OCI-LY1 (cell line): ENCODE measurements around the gene NME9.

Experiments used
- H2AFZ ChIP-seq: fragments of 200-600 bp; sonication (generic), shearing (Covaris generic); 2 replicates; pipeline ENCODE4 v1.6.0; 2014; ENCODE audit warnings: antibody characterized with exemption, mild to moderate bottlenecking, low read length
- H3F3A ChIP-seq: fragments of 200-600 bp; sonication (generic), shearing (Covaris generic); 2 replicates; pipeline ENCODE4 v1.6.0; 2014; ENCODE audit warnings: mild to moderate bottlenecking, antibody characterized with exemption, low read length, moderate library complexity; ENCODE audit not compliant: insufficient read depth
- H3K27ac ChIP-seq: fragments of 200-600 bp; sonication (generic); 2 replicates; pipeline ENCODE4 v1.5.1; 2014; ENCODE audit warnings: low read length, mixed run types, mild to moderate bottlenecking, low read depth; ENCODE audit not compliant: poor library complexity, severe bottlenecking
- H3K27me3 ChIP-seq: fragments of 200-600 bp; sonication (generic); 2 replicates; pipeline ENCODE4 v1.6.0; 2014; ENCODE audit warnings: antibody characterized with exemption, mild to moderate bottlenecking, low read length, moderate library complexity; ENCODE audit not compliant: insufficient read depth
- H3K36me3 ChIP-seq: fragments of 200-600 bp; sonication (generic); 2 replicates; pipeline ENCODE4 v1.6.1; 2014; ENCODE audit warnings: mild to moderate bottlenecking, antibody characterized with exemption, low read length, moderate library complexity, mixed read lengths; ENCODE audit not compliant: insufficient read depth
- H3K4me1 ChIP-seq: fragments of 200-600 bp; sonication (generic); 2 replicates; pipeline ENCODE4 v1.5.1; 2014; ENCODE audit warnings: mild to moderate bottlenecking, low read length, moderate library complexity; ENCODE audit not compliant: insufficient read depth, severe bottlenecking
- H3K4me2 ChIP-seq: fragments of 200-600 bp; sonication (generic), shearing (Covaris generic); 2 replicates; pipeline ENCODE4 v1.6.1; 2014; ENCODE audit warnings: low read length
- H3K4me3 ChIP-seq: fragments of 200-600 bp; sonication (generic); 2 replicates; pipeline ENCODE4 v1.5.1; 2014; ENCODE audit warnings: low read length, low read depth, mild to moderate bottlenecking, mixed read lengths; ENCODE audit not compliant: poor library complexity, severe bottlenecking
- H3K79me2 ChIP-seq: fragments of 200-600 bp; shearing (Covaris generic); 2 replicates; pipeline ENCODE4 v1.6.1; 2016; ENCODE audit warnings: mixed run types, low read length, mixed read lengths; ENCODE audit not compliant: insufficient read depth
- H3K9ac ChIP-seq: fragments of 200-600 bp; sonication (generic), shearing (Covaris generic); 2 replicates; pipeline ENCODE4 v1.6.1; 2014; ENCODE audit warnings: mild to moderate bottlenecking, low read length, mixed read lengths
- H3K9me2 ChIP-seq: fragments of 200-600 bp; sonication (generic), shearing (Covaris generic); 2 replicates; pipeline ENCODE4 v1.6.1; 2014; ENCODE audit warnings: low read depth, mild to moderate bottlenecking, low read length, mixed read lengths
- H3K9me3 ChIP-seq: fragments of 200-600 bp; shearing (Covaris generic); 2 replicates; pipeline ENCODE4 v1.6.1; 2014; ENCODE audit warnings: low read length, mixed read lengths
- H4K20me1 ChIP-seq: fragments of 200-600 bp; sonication (generic), shearing (Covaris generic); 2 replicates; pipeline ENCODE4 v1.6.0; 2016; ENCODE audit warnings: mild to moderate bottlenecking, low read length; ENCODE audit not compliant: insufficient read depth
- CTCF ChIP-seq: fragments of 200-600 bp; sonication (generic), shearing (Covaris generic); IDR thresholded peaks from 2 replicates; pipeline ENCODE4 v1.5.1; 2017; ENCODE audit warnings: mild to moderate bottlenecking, antibody characterized with exemption, low read length, moderate library complexity, mixed read lengths
- EZH2 ChIP-seq: fragments of 200-600 bp; sonication (generic), shearing (Covaris generic); IDR thresholded peaks from 2 replicates; pipeline ENCODE4 v1.8.0; 2017; ENCODE audit warnings: borderline replicate concordance, mixed run types, mild to moderate bottlenecking, antibody characterized with exemption, low read length, moderate library complexity, mixed read lengths

Gene NME9

GRCh38 chr3:138267083-138267482, 62.6 kb downstream of the NME9 start:
- Histone ChIP-seq H2AFZ (no peak overlapping the region), H3K36me3 (peaks cover 43% of the 10 kb centered on the region), H3F3A (no peaks in the 10 kb centered on the region), H3K79me2 (no peaks in the 10 kb centered on the region), H3K4me1 (no peaks in the 10 kb centered on the region), H3K9ac (no peak overlapping the region), H3K9me2 (no peaks in the 10 kb centered on the region), H3K4me3 (no peak overlapping the region), H4K20me1 (no peaks in the 10 kb centered on the region), H3K27me3 (no peaks in the 10 kb centered on the region), H3K27ac (no peak overlapping the region), H3K9me3 (no peaks in the 10 kb centered on the region), H3K4me2 (no peak overlapping the region)
- TF ChIP-seq CTCF (no peak), EZH2 (no peak)

- Histone ChIP-seq H3K79me2 (no peaks in the 10 kb centered on the region), H3K27ac (no peak overlapping the region), H3K9me3 (no peaks in the 10 kb centered on the region), H3K36me3 (peaks cover 30% of the 10 kb centered on the region; the same call in 1 of the 2 replicates), H3K4me2 (no peak overlapping the region), H3K9me2 (no peaks in the 10 kb centered on the region), H2AFZ (no peak overlapping the region), H3K4me1 (no peaks in the 10 kb centered on the region), H3K9ac (no peak overlapping the region), H3F3A (no peaks in the 10 kb centered on the region), H3K4me3 (no peak overlapping the region), H4K20me1 (no peaks in the 10 kb centered on the region), H3K27me3 (no peaks in the 10 kb centered on the region)
- TF ChIP-seq EZH2 (no peak), CTCF (no peak)
Observed at GRCh38 chr3:138265745-138266144, 63.9 kb downstream of the NME9 start.

- Histone ChIP-seq H3K4me3 (no peak overlapping the region), H3F3A (no peaks in the 10 kb centered on the region), H3K36me3 (peaks cover 20% of the 10 kb centered on the region; the same call in 1 of the 2 replicates)
Observed at GRCh38 chr3:138263104-138263503, 66.5 kb downstream of the NME9 start.

More at GRCh38 chr3:138263104-138263503, 66.5 kb downstream of the NME9 start:
- H3K4me2 ChIP-seq: no peak overlapping the region
- no peak overlapping the region for H3K9ac ChIP-seq
- H2AFZ ChIP-seq: no peak overlapping the region
- no peaks in the 10 kb centered on the region for H3K79me2 ChIP-seq
- H4K20me1 ChIP-seq: no peaks in the 10 kb centered on the region
- no peaks in the 10 kb centered on the region for H3K9me2 ChIP-seq
- no peaks in the 10 kb centered on the region for H3K27me3 ChIP-seq
- TF ChIP-seq CTCF (peak; percentile 28; the same call in 1 of the 2 replicates), EZH2 (no peak)
- no peaks in the 10 kb centered on the region for H3K9me3 ChIP-seq
- no peak overlapping the region for H3K27ac ChIP-seq
- no peaks in the 10 kb centered on the region for H3K4me1 ChIP-seq
